GM18508 (cell line): ENCODE data around the gene ARHGAP45.
"Not testable (repeated sequence)": the region's sequence is repeated elsewhere in the genome, so short reads cannot be mapped to it uniquely, and the experiment has no call there.

Experiments
- ATAC-seq: cut with Tn5 transposase; IDR thresholded peaks from one replicate; pipeline ENCODE4 v1.9.1; 2021; ENCODE audit warnings: moderate number of reproducible peaks; ENCODE audit not compliant: insufficient read depth, unreplicated experiment

ARHGAP45 gene

DNA sequence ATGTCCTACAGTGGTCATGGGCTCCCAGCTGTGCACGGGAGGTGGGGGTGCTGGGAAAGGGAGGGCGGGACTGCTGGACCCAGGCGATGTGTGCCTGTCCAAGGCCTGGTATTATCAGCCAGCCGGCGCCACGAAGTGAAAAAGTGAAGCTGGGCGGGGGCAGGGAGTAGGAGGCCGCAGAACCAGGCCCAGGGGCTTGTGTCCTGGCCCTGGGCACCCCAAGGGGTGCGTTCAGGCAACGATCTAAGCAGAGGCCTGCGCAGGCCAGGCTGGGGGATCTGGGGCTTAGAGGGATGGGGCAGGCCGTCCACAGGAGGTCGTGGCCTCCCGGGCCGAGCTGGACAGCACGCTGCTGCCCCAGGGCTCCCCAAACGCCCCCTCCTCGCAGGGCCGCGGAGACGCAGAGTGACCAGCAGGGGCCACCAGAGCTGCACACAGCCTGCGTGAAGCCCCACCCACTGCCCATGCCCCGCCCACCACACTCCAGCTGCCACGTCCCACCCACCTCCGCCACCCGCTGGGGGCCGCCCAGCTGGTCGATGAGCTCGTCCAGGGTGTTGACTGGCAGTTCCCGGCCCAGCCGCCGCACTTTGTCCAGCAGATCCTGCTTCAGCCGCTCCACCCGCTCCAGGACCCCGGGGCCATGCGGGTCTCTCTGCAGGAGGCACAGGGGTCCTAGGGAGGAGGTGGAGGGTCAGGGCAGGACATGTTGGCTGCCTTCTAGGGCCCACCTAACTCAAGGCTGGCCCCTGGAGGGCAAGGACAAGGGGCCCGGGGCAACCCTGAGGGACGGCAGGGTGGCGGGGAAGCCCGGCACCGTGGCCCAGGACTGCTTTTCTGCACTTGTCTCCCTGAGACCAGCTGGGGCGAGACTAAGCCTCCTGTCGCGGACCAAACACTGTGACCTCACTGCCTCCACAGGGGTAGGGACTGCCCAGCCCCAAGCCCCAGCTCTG lies 46.3 kb downstream of the ARHGAP45 start:
- ATAC-seq, result no peak

DNA sequence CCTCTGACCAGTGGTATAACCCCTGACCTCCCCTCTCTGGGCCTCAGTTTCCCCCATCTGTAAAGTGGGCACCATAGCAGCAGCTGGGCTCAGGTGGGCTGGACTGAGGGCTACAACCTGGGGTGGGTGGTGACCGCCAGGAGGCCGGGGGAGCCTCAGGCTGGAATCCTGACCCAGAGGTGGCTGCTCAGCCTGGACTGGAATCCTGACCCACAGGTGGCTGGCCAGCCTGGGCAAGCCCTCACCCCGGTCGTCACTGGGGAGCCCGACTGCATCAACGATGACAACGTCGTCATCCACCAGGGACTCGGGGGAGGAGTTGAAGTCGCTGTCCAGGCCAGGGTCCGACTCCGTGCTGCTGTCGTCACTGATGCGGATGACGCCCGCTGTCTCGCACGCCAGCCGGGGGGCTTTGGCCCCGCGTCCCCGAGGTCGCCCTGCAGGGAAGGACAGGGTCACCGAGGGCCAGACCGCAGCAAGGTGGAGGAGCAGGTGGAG lies 47.1 kb downstream of the ARHGAP45 start:
- no peak for ATAC-seq

DNA sequence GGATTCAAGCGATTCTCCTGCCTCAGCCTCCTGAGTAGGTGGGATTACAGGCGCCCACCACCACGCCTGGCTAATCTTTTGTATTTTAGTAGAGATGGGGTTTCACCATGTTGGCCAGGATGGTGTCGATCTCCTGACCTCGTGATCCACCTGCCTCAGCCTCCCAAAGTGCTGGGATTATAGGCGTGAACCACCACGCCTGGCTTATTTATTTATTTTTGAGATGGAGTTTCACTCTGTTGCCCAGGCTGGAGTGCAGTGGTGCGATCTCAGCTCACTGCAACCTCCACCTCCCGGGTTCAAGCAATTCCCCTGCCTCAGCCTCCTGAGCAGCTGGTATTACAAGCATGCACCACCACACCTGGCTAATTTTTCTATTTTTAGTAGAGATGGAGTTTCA lies 47.8 kb downstream of the ARHGAP45 start:
- ATAC-seq, result not testable (repeated sequence)

DNA sequence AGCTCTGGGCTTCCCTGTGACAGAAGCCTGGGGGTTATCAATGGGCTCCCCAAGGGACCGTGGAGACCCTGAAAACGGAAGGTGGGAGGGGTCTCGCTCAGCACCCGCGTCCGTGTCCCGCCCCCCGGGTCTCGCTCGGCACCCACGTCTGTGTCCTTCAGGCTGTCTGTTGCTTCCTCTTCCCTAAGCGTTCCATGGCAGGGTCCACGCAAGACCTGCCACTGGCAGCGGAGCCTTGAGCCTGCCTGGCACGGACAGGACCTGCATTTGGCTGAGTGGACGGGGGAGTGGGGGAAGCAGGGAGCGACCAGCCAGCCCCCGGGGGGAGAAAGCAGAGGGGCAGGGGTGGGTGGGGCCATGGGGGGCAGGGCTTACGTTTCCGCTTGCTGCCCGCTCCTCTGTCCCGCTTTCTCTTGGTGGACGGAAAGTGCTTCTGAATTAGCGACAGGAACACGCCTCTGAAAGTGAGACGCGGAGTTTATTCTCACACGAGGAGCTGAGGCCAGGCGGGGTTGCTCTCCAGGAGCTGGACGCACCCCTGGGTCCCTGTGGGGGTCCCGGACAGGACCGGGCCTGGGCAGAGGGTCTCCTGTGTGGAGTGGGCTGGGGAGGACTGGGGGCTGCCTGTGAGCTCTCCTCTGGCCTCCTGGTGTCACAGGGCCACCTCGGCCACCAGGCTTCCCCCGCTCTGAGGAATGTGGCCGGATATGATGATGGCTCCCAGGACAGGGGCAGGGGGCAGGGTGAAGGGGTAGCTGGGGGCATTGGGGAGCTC lies 48.9 kb downstream of the ARHGAP45 start:
- no peak for ATAC-seq

- ATAC-seq, result no peak
Measured at GRCh38 chr19:1116726-1117581, 50.0 kb downstream of the ARHGAP45 start.

DNA sequence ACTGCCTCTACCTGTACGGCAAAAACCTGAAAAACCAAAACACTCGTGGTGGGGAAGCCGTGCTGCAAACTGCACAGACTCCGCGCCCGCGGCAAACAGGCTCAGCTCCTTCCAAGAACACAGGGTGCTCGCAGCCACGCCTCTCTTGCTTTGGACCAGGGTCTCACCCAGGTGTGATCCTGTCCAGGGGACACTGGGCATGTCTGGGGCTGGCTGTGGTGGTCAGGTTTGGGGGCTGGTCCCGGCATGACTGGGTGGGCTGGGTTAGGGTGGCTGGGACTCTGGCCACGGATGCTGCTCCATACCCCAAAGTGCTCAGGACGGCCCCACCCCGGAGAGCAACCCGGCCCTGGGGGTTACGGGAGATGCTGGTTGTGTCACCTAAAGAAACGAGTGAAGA lies 50.7 kb downstream of the ARHGAP45 start:
- ATAC-seq, result no peak

DNA sequence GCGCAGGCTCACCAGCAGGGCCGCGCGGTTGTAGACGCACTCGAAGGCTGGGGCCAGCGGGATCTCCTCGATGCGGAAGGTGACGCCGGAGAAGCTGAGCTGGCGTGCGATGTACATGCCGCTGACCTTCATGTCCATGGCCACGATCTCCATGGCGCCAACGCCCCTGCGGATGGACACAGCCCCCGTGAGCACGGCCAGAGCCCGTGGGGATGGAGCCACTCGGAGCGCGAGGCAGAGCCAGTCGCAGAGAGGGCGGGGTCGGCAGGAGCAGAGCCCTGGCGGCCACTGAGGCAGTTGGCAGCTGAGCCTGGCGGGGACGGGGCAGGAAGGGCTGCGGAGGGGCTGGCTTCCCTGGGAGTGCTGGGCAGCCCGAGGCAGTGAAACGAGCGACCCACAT lies 52.0 kb downstream of the ARHGAP45 start:
- ATAC-seq, result no peak

DNA sequence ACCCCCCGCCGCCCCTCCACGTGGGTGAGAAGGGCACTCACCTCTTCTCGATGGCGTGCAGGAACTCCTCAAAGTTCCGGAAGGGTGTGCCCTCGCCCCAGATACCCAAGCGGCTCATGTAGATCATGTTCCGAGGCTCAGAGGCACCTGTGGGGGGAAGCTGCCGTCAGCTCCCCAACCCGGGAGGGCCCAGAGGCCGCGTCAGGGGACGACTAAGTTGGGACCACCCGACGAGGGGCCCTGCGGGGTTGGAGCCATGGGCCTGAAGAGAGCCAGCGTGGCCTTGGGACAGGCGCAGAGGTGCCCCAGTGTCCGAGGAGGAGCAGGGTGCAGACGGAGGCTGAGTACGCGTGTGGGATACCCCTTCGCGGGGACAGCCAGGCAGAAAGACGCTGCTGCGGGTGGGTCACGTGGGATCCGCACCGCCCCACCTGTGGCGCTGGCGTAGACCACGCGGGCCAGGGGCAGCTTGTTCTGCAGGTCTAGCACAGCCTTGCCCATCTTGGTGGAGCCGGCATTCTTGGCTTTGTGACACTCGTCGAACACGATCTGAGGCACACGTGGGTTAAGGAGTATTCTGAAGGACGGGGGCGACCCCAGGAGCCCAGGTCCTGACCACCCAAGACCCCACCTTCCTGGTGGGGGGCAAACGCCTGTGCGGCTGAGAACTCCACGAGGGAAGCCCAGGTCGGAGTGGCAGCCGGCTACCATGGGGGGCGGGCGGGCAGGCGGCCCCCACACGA lies 52.7 kb downstream of the ARHGAP45 start:
- no peak for ATAC-seq

DNA sequence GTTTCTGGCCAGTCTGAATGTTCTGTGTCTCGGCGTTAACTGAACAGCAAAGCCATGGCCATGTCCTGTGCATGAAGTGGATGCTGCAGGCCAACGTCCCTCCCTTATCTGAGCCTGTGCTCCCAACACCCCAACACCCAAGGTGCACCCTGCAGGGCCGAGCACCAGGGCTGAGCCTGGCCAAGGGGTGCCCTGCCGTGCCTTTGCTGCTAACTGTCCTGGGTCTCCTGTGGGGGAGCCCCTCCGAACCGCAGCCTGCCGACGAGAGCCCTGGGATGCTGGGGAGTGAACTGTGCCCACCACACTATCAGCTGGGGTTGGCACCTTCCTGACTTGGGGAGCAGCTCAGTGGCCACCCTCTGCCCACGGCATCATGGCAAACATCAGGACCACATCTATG lies 54.4 kb downstream of the ARHGAP45 start:
- ATAC-seq, result no peak

GRCh38 chr19:1122021-1122971 lies 55.3 kb downstream of the ARHGAP45 start:
- no peak for ATAC-seq

- ATAC-seq, result no peak
Measured at GRCh38 chr19:1122972-1123363, 56.0 kb downstream of the ARHGAP45 start.

DNA sequence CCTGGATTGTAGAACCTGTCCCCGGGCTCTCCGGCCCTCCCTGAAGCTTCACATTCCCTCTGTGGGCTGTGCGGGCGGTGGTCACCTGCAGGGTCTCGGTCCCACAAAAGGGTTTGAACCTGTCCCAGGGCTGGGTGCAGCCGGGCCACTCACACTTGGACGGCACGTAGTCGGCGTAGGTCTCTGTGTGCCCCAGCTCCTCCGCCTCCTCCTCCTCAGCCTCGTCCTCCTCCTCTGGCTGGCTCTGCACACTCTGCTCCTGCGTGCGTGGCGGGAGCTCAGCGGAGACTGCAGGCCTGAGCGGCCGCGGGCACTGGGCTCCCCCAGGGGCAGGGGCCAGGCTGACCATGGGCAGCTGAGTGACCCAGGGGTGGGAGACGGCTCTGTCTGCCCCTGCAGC lies 56.4 kb downstream of the ARHGAP45 start:
- no peak for ATAC-seq

GRCh38 chr19:1123885-1124677 lies 57.1 kb downstream of the ARHGAP45 start:
- no peak for ATAC-seq

- ATAC-seq, result no peak
Measured at GRCh38 chr19:1125601-1126467, 58.9 kb downstream of the ARHGAP45 start.

DNA sequence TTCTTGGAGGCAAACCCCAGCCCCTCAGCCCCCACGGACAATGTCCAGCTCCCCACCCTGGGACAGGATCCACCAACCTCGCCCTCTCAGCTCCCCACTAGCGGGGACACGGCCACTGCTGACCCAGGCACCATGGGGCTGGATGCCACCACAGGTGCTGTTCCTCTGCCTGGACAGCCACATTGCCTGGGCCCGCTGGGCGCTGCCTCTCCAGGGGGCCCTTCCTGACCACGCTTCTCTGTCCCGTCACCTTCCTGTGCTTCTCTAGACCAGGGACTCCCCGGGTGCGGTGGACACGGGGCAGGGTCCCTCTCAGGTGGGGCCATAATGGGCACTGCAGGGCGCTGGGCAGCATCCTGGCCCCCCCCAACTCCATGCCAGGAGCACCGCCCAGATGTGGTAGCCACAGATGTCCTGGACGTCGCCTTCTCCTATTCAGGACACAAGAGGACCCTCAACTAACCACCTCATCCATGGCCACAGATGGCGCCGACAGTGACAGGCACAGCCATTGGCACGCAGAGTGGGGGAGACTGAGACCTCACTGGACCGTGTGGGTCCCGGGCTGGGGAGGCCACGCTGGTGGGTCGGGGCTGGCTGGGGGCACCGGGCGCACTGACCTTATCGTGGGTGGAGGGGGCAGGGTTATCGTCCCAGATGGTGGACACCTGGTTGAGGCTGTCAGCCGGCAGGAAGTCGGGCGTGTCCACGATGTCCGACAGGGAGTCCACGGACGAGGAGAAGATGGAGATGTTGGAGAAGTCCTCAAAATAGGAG lies 60.2 kb downstream of the ARHGAP45 start:
- no peak for ATAC-seq

DNA sequence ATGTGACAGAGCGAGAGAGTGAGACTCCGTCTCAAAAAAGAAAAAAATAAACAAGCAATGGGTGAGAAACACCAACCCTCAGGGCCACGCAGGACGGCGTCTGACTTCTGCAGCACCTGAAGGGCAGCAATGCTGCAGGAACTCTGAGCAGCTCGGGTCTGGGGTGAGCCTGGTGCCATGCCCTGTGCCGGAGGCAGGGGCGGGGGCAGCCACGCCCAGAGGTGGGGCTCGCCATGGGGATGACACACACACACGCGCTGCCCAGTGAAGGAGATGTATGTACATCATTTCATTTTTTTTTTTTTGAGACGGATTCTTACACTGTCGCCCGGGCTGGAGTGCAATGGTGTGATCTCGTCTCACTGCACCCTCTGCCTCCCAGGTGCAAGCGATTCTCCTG lies 61.1 kb downstream of the ARHGAP45 start:
- ATAC-seq, result no peak
